GM19023 (cell line): ENCODE data around the gene YES1.
"Not testable (repeated sequence)": the region's sequence is repeated elsewhere in the genome, so short reads cannot be mapped to it uniquely, and the experiment has no call there.

Experiments used
- ATAC-seq: cut with Tn5 transposase; IDR thresholded peaks from one replicate; pipeline ENCODE4 v1.9.1; 2021; ENCODE audit warnings: mild to moderate bottlenecking, moderate library complexity; ENCODE audit not compliant: unreplicated experiment

The YES1 gene

DNA sequence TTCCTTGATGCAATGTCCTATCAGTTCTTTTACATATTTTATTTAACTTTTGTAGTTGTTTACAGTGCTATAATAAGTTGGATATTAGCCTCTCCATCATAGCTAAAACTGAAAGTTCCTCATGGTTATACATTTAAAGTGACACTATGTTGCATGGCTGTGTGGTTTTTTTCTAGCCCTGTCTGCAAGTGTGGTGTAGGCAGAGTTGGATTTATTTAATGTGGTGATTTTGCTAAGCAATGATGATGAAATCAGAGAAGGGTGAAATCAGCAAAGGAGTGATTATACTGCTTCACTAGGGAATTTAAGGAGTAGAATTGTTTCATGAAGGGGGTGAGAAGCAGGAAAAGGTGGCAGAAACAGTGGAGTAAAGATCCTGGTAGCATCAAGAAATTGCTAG lies 81.3 kb downstream of the YES1 start:
- ATAC-seq: no peak

- ATAC-seq: not testable (repeated sequence)
Observed at GRCh38 chr18:730120-730519, 81.9 kb downstream of the YES1 start.

DNA sequence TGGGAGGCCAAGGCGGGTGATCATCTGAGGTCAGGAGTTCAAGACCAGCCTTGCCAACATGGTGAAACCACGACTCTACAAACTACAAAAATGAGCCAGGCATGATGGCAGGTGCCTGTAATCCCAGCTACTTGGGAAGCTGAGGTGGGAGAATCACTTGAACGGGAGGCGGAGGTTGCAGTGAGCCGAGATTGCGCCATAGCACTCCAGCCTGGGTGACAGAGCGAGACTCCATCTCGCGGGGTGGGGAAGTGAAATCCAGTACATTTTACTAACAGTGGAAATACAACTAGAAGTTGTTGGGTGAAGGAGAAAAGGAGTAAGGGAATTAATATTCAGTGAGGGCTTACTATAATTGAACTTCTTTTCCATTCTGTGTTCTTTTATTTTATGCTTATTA lies 86.4 kb downstream of the YES1 start:
- no peak for ATAC-seq

GRCh38 chr18:723541-724080 lies 88.4 kb downstream of the YES1 start:
- no peak for ATAC-seq

DNA sequence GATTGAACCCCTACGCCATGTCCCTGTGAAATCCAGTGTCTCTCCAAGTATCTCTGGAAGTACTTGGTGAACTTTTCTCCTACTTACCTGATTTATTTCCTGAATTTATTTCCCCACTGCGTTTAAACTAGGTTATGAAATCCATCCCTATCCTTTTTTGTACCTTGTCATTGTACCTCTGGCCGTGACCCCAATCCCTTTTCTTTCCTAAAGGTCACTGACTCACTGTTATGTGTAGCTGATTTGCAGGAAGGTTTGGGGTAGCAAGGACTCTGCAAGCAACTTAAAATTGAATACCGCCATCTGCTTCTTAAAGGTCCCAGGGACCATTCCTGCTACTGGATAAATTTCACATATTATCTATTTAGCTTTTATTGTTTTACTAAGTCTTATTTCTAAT lies 95.0 kb downstream of the YES1 start:
- ATAC-seq: no peak

GRCh38 chr18:715626-716025 lies 96.4 kb downstream of the YES1 start:
- ATAC-seq: no peak

- ATAC-seq: no peak
Observed at GRCh38 chr18:713135-713490, 98.9 kb downstream of the YES1 start.

GRCh38 chr18:712401-713134 lies 99.5 kb downstream of the YES1 start, which contains the start of gene ENOSF1:
Gene ENOSF1 (minus strand): TSS chr18:712630. CDS start chr18:712587, 43 bp downstream.
- ATAC-seq: peak; percentile 90

GRCh38 chr18:711657-712400 lies 100.2 kb downstream of the YES1 start:
- ATAC-seq: peak; percentile 57

- ATAC-seq: peak; percentile 7
Observed at GRCh38 chr18:711310-711656, 100.8 kb downstream of the YES1 start.

GRCh38 chr18:710418-711300 lies 101.4 kb downstream of the YES1 start:
- ATAC-seq: no peak

- ATAC-seq: no peak
Observed at GRCh38 chr18:709771-710170, 102.3 kb downstream of the YES1 start.

DNA sequence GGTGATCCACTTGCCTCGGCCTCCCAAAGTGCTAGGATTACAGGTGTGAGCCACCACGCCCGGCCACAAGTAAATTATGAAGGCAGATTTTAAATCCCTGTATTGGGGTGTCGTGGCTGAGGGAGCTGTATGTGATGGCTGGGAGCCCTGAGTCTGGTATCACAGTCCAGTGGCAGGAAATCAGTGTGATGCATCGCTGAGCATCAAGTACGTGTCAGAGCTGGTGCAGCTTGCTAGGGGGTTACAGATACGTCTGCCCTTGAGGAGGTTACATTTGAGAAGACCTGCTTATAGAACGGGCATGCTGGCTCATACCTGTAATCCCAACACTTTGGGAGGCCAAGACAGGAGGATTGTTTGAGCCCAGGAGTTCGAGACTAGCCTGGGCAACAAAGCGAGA lies 103.9 kb downstream of the YES1 start:
- no peak for ATAC-seq

DNA sequence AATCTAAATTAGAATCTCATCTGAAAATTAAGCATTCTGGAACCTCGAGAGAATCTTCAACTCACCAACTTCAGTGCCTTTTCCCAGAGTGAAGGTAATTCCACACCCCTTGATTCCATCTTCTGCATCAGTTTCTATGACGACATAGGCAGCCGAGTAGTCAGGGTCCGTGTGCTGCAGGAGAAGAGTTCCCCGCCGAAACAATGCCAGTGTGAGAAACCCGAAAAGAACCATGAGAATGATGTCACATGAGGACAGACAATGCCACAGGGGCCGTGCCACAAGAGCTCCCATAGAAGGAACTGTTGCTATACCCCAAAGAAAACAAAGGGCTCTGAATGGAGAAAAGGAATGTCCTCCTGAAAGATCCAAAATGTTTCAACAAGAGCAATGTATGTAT lies 105.6 kb downstream of the YES1 start:
- no peak for ATAC-seq

- ATAC-seq: no peak
Observed at GRCh38 chr18:703213-703967, 108.7 kb downstream of the YES1 start.

- no peak for ATAC-seq
Observed at GRCh38 chr18:697800-698199, 114.2 kb downstream of the YES1 start.

GRCh38 chr18:697012-697411 lies 115.0 kb downstream of the YES1 start:
- no peak for ATAC-seq

DNA sequence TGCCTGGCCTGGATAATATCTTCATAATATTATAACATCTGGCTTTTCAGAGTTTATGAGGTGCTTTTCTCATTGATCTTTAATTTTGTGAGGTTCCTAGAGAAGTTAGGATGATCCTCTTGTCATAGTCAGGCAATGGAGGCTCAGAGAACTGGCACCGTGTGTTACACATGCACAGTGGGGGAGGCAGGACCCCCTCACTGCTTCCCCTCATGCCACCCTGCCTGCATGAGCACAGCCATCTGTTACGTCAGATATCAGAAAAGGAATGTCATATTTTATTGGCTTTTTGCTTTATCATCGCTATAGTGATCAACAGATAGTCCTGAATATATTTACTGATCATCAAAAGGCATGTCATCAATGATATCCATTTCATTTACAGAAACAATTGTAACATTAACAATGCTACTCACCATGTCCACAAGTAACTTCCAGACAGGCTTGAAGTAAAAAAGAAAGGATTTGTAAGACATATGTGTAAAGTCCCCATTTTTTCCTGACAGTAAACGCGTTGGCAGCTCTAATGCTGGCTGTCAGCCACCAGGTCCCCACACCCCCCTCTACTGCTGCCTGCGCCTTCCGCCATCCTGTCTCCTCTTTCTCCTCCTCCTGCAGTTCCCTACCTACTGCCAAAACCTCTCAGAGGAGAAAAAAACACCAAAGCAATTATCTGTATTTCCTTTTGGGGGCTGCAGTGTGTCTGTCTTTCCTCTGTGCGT lies 118.4 kb downstream of the YES1 start:
- no peak for ATAC-seq

DNA sequence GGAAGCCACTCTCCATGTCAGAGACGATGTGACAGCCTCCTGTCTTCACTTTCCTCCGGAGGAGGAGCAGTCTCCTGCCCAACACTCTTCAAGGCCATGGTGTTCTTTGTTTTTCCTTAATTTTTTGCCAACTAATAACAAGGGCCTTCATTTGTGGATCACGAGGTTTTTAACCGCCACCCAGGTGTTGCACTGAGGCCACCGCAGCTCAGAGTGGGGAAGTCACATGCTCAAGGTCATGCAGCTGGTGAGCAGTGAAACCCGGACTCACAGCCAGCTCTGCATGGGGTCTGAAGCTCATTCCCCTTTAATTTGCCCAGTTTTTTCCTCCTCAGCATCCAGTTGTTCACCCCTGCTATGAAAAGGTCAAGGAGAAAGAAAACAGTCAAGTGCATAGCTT lies 119.2 kb downstream of the YES1 start:
- no peak for ATAC-seq

GRCh38 chr18:688323-688722 lies 123.7 kb downstream of the YES1 start:
- no peak for ATAC-seq
